ENCODE data around the gene B3GNT4.

DNA sequence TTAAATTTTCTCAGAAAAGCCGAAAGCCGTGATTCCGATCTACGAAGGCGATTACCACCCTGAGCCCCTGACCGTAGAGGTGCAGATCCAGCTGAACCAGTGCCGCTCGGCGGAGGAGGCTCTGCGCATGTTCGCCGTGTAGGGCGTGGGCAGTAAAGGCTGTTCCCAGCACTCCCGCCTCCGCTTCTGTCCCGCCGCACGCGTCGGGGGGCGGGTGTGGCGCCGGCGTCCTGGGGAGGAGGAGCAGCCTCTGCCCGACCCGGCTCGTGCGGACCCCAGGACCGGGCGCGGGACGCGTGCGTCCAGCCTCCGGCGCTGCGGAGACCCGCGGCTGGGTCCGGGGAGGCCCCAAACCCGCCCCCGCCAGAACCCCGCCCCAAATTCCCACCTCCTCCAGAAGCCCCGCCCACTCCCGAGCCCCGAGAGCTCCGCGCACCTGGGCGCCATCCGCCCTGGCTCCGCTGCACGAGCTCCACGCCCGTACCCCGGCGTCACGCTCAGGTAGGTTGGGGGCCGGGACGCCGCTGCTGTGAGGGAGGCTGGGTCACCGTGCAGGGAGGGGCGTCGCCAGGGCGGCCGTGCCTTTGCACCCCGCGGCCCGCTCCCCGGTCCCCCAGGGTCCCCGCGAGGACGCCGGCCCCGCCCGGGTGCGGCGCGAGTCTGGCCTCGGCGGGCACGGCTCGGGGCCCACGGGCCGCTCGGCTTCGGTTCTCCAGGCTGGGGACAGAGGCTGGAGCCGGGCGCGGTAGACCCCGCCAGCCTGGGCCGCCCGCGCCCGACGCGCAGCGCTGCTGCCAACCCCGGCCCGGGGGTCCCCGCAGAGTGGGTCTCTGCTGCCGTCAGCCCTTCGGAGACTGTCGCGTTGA is at the start of gene B3GNT4:
- TF ChIP-seq, protein P1, sequence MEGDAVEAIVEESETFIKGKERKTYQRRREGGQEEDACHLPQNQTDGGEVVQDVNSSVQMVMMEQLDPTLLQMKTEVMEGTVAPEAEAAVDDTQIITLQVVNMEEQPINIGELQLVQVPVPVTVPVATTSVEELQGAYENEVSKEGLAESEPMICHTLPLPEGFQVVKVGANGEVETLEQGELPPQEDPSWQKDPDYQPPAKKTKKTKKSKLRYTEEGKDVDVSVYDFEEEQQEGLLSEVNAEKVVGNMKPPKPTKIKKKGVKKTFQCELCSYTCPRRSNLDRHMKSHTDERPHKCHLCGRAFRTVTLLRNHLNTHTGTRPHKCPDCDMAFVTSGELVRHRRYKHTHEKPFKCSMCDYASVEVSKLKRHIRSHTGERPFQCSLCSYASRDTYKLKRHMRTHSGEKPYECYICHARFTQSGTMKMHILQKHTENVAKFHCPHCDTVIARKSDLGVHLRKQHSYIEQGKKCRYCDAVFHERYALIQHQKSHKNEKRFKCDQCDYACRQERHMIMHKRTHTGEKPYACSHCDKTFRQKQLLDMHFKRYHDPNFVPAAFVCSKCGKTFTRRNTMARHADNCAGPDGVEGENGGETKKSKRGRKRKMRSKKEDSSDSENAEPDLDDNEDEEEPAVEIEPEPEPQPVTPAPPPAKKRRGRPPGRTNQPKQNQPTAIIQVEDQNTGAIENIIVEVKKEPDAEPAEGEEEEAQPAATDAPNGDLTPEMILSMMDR (IDR thresholded peaks at IDR 0.05; ENCODE audit: low read length): no peak
- no peak for TF ChIP-seq EZH2 (IDR thresholded peaks at IDR 0.05; ENCODE audit: borderline replicate concordance, low read length)

Measured in OCI-LY1 (cell line).